SK-N-SH treated with all-trans-retinoic acid at 6 μM for 48 hours (cell line): ENCODE results near the gene RASA3.

Experiments used
- GLIS3 ChIP-seq: fragments of 250-450 bp; sonication (Bioruptor Pico); IDR thresholded peaks from 2 replicates; pipeline ENCODE4 v1.5.0; 2020; ENCODE audit warnings: mild to moderate bottlenecking, moderate library complexity
- OSR1 ChIP-seq: fragments of 250-450 bp; sonication (Bioruptor Pico); IDR thresholded peaks from 2 replicates; pipeline ENCODE4 v1.8.0; 2022; ENCODE audit warnings: moderate library complexity, mild to moderate bottlenecking, inconsistent platforms
- TOX ChIP-seq: fragments of 250-450 bp; sonication (Bioruptor Pico); IDR thresholded peaks from 2 replicates; pipeline ENCODE4 v1.8.0; 2021; ENCODE audit warnings: mild to moderate bottlenecking, moderate library complexity, borderline replicate concordance
- ZFP30 ChIP-seq: fragments of 450-650 bp; formaldehyde crosslinking; IDR thresholded peaks from 2 replicates; pipeline ENCODE4 v1.5.0; 2022; ENCODE audit warnings: mild to moderate bottlenecking, moderate library complexity
- ZNF565 ChIP-seq: fragments of 450-650 bp; formaldehyde crosslinking; conservative IDR thresholded peaks from 2 replicates; pipeline ENCODE4 v1.5.0; 2020; ENCODE audit warnings: low read depth, mild to moderate bottlenecking, moderate library complexity
- ZNF8 ChIP-seq: fragments of 450-650 bp; formaldehyde crosslinking; IDR thresholded peaks from 2 replicates; pipeline ENCODE4 v1.5.0; 2020; ENCODE audit warnings: mild to moderate bottlenecking, moderate library complexity
- TF ChIP-seq, protein P1 (sequence below): fragments of 250-450 bp; sonication (Bioruptor Pico); IDR thresholded peaks from 2 replicates; pipeline ENCODE4 v1.8.0; 2020; ENCODE audit warnings: mild to moderate bottlenecking, moderate library complexity, borderline replicate concordance

DNA sequence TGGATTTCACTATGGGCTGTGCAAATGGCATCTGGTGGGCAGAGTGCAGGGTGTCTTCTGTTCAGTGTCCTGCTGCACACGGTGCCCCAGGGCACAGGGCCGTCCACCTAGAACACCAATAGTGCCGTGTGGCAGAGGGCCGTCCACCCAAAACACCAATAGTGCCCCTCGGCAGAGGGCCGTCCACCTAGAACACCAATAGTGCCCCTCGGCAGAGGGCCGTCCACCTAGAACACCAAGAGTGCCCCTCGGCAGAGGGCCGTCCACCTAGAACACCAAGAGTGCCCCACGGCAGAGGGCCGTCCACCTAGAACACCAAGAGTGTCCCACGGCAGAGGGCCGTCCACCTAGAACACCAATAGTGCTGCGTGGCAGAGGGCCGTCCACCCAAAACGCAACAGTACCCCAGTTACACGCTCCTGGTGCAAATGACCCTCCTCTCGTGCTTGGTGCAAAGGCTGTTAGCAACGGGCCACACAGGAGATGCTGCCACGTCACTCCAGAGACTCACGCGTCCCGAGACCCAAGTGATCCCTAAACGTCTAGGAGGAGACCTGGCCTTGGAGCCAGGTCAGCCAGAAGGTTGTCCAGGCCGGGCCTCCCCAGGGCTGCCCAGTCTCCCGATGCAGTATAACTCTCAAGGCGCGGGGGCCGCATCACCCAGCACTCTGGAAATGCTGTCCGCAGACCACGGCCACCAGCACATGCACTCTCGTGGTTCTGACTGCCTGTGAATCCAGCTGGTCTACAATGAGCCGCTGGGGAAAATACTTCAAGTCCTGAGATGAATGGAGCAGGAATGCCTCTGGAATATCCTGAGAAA lies 51.5 kb downstream of the RASA3 start:
- no peak for TF ChIP-seq ZFP30 (CRISPR knock-in tag)
- TF ChIP-seq, protein P1, sequence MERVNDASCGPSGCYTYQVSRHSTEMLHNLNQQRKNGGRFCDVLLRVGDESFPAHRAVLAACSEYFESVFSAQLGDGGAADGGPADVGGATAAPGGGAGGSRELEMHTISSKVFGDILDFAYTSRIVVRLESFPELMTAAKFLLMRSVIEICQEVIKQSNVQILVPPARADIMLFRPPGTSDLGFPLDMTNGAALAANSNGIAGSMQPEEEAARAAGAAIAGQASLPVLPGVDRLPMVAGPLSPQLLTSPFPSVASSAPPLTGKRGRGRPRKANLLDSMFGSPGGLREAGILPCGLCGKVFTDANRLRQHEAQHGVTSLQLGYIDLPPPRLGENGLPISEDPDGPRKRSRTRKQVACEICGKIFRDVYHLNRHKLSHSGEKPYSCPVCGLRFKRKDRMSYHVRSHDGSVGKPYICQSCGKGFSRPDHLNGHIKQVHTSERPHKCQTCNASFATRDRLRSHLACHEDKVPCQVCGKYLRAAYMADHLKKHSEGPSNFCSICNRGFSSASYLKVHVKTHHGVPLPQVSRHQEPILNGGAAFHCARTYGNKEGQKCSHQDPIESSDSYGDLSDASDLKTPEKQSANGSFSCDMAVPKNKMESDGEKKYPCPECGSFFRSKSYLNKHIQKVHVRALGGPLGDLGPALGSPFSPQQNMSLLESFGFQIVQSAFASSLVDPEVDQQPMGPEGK (CRISPR knock-in tag), result no peak
- TF ChIP-seq TOX (CRISPR knock-in tag), result no peak
- no peak for TF ChIP-seq GLIS3 (CRISPR knock-in tag)
- no peak for TF ChIP-seq ZNF8 (CRISPR knock-in tag)
- TF ChIP-seq ZNF565, result no peak
- no peak for TF ChIP-seq OSR1 (CRISPR knock-in tag)
